Peyer's patch (tissue), 4 donors: Measurements from ENCODE around the gene TCEAL9. TPM values are rescaled to one million over a fixed set of nuclear protein-coding genes. Genes with fewer than 3 reads are reported as not detected.
"Not testable (repeated sequence)": the region's sequence is repeated elsewhere in the genome, so short reads cannot be mapped to it uniquely, and the experiment has no call there.

ENCODE experiments used
- DNase-seq, 3 donors: peaks; one replicate each; pipeline ENCODE4 v3.0.0-alpha.2; 2017 to 2019
- H3K27ac ChIP-seq, 4 donors: fragments of 200-600 bp; sonication (generic); one replicate each; pipeline ENCODE4 v1.5.1; 2016 to 2019
- H3K27me3 ChIP-seq, 2 donors: fragments of 200-600 bp; sonication (generic); one replicate each; pipeline ENCODE4 v1.5.1; 2019
- H3K36me3 ChIP-seq, 3 donors: fragments of 200-600 bp; sonication (generic); one replicate each; pipeline ENCODE4 v1.5.1; 2016 to 2019
- H3K4me1 ChIP-seq, 4 donors: fragments of 200-600 bp; sonication (generic); one replicate each; pipeline ENCODE4 v1.5.1; 2016 to 2019
- H3K4me3 ChIP-seq, 4 donors: fragments of 200-600 bp; sonication (generic); 1 replicate in 3 of 4; 2 replicates in 1 of 4; pipeline ENCODE4 v1.5.1; 2016 to 2019; ENCODE audit warnings: mild to moderate bottlenecking in 1 of 4
- H3K9me3 ChIP-seq, 4 donors: fragments of 200-600 bp; sonication (generic); one replicate each; pipeline ENCODE4 v1.5.1; 2016 to 2019; ENCODE audit warnings: mild to moderate bottlenecking in 1 of 4
- POLR2A ChIP-seq, 2 donors: fragments of 450-650 bp; IDR thresholded peaks; one replicate each; pipeline ENCODE4 v1.5.1; 2017; ENCODE audit warnings: antibody characterized with exemption in 2 of 2, mild to moderate bottlenecking in 2 of 2, moderate library complexity in 2 of 2
- total RNA-seq, 4 donors: library from RNA; depleted of rRNA; stranded (reverse); fragments of >200 nt; gene quantifications; one replicate each; pipeline ENCODE4 v1.1.0, GENCODE V29; 2016
- TF ChIP-seq, protein P1 (sequence below), 6 experiments: fragments of 450-650 bp in 4 of 6; fragments of 200-600 bp in 2 of 6; sonication (generic) in 1 of 6; IDR thresholded peaks; one replicate each; pipeline ENCODE4 v1.5.1; 2017 to 2019; ENCODE audit warnings: antibody characterized with exemption in 6 of 6, mild to moderate bottlenecking in 3 of 6, moderate library complexity in 1 of 6

Gene TCEAL9
- total RNA-seq, 4 donors from 2014 or later: 4.2 to 33.0 (median 9.7) TPM

DNA sequence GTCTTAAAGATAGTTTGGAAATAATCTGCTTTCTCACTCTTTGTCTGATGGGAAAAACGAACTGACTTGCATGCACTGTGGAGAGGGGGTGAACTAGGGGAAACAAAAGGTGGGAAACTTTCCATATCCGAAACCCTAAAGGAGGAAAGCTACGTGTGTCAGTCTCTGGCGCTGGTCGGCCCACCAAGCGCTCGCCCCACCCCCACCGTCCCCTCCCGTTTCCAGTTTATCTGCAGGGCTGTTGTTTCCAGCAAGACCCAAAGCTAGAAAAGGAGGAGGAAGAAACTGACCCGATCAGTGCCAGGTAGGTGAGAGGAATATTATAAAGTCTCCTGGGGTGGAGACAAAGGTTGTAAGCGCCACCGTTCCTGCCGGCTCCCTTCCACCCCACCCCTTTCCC is 552 bp downstream of the TCEAL9 start:
- Histone ChIP-seq H3K36me3 (no peaks in the 10 kb centered on the region), H3K27me3 (no peaks in the 10 kb centered on the region), H3K9me3 (no peaks in the 10 kb centered on the region), H3K27ac (peak overlapping the region; percentile 53 to 89 (median 73)), H3K4me3 (peak overlapping the region; percentile 34 to 65 (median 51)), H3K4me1 (no peaks in the 10 kb centered on the region)
- TF ChIP-seq POLR2A (IDR thresholded peaks at IDR 0.05): no peak
- TF ChIP-seq, protein P1, sequence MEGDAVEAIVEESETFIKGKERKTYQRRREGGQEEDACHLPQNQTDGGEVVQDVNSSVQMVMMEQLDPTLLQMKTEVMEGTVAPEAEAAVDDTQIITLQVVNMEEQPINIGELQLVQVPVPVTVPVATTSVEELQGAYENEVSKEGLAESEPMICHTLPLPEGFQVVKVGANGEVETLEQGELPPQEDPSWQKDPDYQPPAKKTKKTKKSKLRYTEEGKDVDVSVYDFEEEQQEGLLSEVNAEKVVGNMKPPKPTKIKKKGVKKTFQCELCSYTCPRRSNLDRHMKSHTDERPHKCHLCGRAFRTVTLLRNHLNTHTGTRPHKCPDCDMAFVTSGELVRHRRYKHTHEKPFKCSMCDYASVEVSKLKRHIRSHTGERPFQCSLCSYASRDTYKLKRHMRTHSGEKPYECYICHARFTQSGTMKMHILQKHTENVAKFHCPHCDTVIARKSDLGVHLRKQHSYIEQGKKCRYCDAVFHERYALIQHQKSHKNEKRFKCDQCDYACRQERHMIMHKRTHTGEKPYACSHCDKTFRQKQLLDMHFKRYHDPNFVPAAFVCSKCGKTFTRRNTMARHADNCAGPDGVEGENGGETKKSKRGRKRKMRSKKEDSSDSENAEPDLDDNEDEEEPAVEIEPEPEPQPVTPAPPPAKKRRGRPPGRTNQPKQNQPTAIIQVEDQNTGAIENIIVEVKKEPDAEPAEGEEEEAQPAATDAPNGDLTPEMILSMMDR (IDR thresholded peaks at IDR 0.05): no peak
- no peak for DNase-seq

GRCh38 chrX:103357871-103358270 is 1.6 kb downstream of the TCEAL9 start:
- Histone ChIP-seq H3K4me1 (no peaks in the 10 kb centered on the region), H3K9me3 (no peaks in the 10 kb centered on the region), H3K27ac (no peak overlapping the region), H3K27me3 (no peaks in the 10 kb centered on the region), H3K4me3 (no peak overlapping the region), H3K36me3 (no peaks in the 10 kb centered on the region)
- DNase-seq: no peak
- TF ChIP-seq, protein P1 (IDR thresholded peaks at IDR 0.05): no peak
- TF ChIP-seq POLR2A (IDR thresholded peaks at IDR 0.05): no peak

- H3K27ac ChIP-seq, H3K4me3 ChIP-seq, H3K9me3 ChIP-seq, DNase-seq, H3K27me3 ChIP-seq, H3K36me3 ChIP-seq, H3K4me1 ChIP-seq: not testable (repeated sequence)
Observed at GRCh38 chrX:103359605-103360004, 3.3 kb downstream of the TCEAL9 start.

DNA sequence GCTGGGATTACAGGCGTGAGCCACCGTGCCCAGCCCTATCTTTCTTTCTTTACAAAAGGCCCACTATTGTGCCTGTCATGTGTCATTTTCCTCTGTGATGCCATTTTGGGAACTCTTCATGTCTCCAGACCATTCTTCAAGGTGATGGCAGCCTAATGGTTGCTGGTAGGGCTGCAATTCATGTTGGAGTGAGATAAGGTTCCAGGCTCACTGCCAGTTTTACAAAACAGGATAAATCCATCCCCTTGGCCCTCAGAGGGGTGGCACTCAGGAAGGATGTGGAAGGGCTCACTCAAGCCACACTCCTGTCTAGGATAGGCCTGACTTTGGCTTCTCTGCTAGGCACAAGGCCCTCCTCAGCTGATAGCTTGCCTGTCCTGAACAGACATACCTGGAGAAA is 3.8 kb downstream of the TCEAL9 start:
- TF ChIP-seq, protein P1 (IDR thresholded peaks at IDR 0.05): no peak
- Histone ChIP-seq H3K27ac (no peak overlapping the region), H3K36me3 (no peaks in the 10 kb centered on the region), H3K4me1 (no peaks in the 10 kb centered on the region), H3K4me3 (no peak overlapping the region), H3K27me3 (no peaks in the 10 kb centered on the region), H3K9me3 (no peaks in the 10 kb centered on the region)
- DNase-seq: no peak

GRCh38 chrX:103360916-103361315 is 4.6 kb downstream of the TCEAL9 start:
- Histone ChIP-seq H3K4me1 (no peaks in the 10 kb centered on the region), H3K9me3 (no peaks in the 10 kb centered on the region), H3K36me3 (no peaks in the 10 kb centered on the region), H3K27me3 (no peaks in the 10 kb centered on the region), H3K27ac (no peak overlapping the region), H3K4me3 (no peak overlapping the region)
- no peak for DNase-seq
- TF ChIP-seq POLR2A (IDR thresholded peaks at IDR 0.05): no peak
- TF ChIP-seq, protein P1 (IDR thresholded peaks at IDR 0.05): no peak

- DNase-seq: no peak
- Histone ChIP-seq H3K27ac (no peak overlapping the region), H3K9me3 (no peaks in the 10 kb centered on the region), H3K4me1 (no peaks in the 10 kb centered on the region), H3K27me3 (no peaks in the 10 kb centered on the region), H3K4me3 (no peak overlapping the region), H3K36me3 (no peaks in the 10 kb centered on the region)
- TF ChIP-seq POLR2A (IDR thresholded peaks at IDR 0.05): no peak
- TF ChIP-seq, protein P1 (IDR thresholded peaks at IDR 0.05): no peak
Observed at GRCh38 chrX:103361798-103362197, 5.5 kb downstream of the TCEAL9 start.
